Measurements from ENCODE around the gene KCNK4. TPM values are rescaled to one million over a fixed set of nuclear protein-coding genes. Genes with fewer than 3 reads are reported as not detected.
A peak's percentile ranks its signal among the peaks of the same experiment; 100 is the strongest.
"Not testable (repeated sequence)": the region's sequence is repeated elsewhere in the genome, so short reads cannot be mapped to it uniquely, and the experiment has no call there.

KCNK4 gene
- total RNA-seq, 2 donors from 2014 or later, result not detected

DNA sequence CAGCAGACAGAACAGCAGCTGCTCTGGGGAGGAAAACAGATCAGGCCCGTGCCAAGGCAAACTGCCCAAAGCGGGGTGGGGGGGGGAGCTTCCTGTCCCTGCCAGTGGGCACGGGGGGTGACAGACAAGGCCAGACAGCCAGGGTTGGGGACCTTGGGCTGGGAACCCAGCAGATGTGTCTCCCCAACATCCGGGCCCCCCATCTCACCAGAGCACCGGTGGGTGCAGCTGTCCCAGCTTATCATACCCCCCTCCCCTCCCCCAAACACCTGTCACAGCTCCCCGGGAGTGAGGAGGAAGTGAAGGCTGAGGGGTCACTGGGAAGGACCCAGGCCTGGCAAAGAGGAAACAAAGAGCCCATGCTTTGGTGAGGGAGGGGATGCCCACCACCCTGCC is 45.7 kb upstream of the KCNK4 start:
- intact Hi-C loops (cut with DNase I), result no loop called here
- no peaks in the 10 kb centered on the region for H3K27me3 ChIP-seq
- DNase-seq, result no peak
- H3K4me1 ChIP-seq, result peaks cover 5% of the 10 kb centered on the region
- peak overlapping the region; percentile 71 for H3K27ac ChIP-seq
- no peaks in the 10 kb centered on the region for H3K9me3 ChIP-seq
- TF ChIP-seq, protein P1, sequence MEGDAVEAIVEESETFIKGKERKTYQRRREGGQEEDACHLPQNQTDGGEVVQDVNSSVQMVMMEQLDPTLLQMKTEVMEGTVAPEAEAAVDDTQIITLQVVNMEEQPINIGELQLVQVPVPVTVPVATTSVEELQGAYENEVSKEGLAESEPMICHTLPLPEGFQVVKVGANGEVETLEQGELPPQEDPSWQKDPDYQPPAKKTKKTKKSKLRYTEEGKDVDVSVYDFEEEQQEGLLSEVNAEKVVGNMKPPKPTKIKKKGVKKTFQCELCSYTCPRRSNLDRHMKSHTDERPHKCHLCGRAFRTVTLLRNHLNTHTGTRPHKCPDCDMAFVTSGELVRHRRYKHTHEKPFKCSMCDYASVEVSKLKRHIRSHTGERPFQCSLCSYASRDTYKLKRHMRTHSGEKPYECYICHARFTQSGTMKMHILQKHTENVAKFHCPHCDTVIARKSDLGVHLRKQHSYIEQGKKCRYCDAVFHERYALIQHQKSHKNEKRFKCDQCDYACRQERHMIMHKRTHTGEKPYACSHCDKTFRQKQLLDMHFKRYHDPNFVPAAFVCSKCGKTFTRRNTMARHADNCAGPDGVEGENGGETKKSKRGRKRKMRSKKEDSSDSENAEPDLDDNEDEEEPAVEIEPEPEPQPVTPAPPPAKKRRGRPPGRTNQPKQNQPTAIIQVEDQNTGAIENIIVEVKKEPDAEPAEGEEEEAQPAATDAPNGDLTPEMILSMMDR (IDR thresholded peaks at IDR 0.05), result no peak
- peak overlapping the region; percentile 92 to 100 for H3K9ac ChIP-seq (ENCODE audit: low read depth in 2 of 2, low read length in 2 of 2)
- H3K36me3 ChIP-seq, result no peaks in the 10 kb centered on the region
- peak overlapping the region; percentile 68 for H3K4me3 ChIP-seq

DNA sequence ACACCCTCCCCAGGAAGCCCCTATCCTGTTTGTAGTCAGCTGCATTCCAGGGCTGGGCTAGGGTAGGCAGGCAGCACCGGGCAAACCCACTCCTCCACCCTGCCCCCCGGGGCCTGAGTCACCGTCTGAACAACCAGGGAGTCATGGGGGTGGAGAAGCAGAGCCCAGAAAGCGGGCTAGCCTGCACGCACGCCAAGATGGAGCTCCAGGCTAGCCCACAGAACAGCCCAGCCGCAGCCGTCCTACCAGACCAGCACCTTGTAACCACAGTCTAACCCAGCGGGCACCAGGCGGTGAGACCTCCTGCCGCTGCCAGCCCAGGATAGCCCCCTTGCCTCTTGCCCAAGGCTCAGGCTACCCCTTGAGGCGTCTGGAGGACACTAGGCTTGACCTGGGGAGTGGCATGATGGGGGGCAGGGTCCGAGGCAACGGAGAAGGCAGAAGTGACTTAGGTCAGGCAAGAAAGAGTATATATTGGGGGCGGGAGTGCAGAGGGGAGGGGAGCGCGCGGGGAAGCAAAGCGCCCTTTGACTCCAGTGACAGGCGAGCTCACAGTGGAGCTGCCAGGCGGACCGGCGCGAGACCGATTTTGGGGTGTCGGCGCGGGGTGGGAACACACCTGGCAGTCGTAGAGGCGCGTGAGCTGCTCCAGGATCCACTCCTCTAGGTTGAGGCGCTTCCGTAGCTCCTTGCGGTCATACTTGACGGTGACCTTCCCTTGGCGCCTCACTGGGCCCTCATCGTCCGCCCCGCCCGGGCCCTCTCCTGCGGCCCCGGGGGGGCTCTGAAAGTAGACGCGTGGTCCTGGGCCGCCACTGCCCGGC is 45.1 kb upstream of the KCNK4 start:
- H3K27ac ChIP-seq, result peak overlapping the region; percentile 71
- intact Hi-C loops (cut with DNase I), result no loop called here
- no peaks in the 10 kb centered on the region for H3K36me3 ChIP-seq
- H3K4me3 ChIP-seq, result peak overlapping the region; percentile 68
- H3K9ac ChIP-seq (ENCODE audit: low read depth in 2 of 2, low read length in 2 of 2), result peak overlapping the region; percentile 92 to 100
- no peaks in the 10 kb centered on the region for H3K9me3 ChIP-seq
- H3K27me3 ChIP-seq, result no peaks in the 10 kb centered on the region
- DNase-seq, result peak; percentile 77
- H3K4me1 ChIP-seq, result peaks cover 4% of the 10 kb centered on the region
- TF ChIP-seq, protein P1 (IDR thresholded peaks at IDR 0.05), result no peak

DNA sequence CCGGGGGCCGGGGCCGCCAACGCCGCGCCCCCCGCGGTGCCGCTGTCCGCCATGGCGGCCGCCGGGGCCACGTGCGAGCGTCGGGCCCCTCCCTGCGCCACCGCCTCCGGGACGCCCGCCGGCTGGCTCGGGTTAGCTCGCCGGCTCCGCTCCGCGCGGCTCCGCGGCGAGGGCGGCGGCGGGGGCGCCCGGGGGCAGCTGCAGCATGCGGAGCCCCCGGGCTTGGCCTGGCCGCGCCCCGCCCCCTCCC is 44.6 kb upstream of the KCNK4 start:
- intact Hi-C loops (cut with DNase I), result not testable (repeated sequence)

DNA sequence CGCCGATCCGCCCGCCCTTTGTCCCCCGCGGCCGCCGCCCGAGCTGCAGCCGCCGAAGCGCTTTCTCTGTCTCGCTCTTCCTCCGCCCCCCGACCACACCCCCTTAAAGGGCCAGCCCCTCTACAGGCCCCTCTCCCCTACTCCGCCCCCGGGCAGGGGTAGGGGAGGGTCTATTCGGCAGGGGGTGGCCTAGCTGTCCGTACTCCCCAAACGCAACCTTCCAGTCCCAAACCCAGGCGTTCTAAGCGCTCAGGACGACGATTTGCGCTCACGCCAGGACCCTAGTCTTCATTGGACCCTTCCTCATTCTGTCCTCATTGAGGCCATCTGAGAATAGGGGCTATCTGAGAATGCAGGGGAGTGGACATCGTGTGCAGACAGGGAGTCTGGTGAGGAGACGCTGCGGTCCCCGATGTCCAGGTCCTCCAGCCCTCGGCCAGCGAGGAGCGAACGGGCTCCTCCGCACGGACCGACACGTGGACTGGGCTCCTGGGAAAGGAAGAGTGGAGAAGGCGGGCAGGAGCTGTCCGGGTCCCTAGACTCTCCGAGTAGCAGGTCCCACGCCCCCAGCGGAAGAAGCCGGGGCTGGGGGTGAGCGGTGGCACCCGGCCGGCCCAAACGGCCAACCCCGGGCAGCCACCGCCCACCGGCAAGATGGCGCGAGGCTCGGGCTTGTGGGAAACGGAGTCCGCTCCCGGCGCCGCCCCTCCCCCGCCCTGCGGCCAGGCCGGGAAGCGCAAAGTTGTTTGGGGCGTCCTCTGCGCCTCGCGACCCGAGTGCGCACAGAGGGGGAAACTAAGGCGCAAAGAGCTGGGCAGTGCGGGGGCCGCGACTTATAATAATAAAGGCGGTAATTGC is 44.0 kb upstream of the KCNK4 start, which contains the start of gene PPP1R14B:
Gene PPP1R14B, minus strand, starts transcription at position 73 of the 858 bp plus-strand sequence. CDS start 270 bp downstream, outside the sequence.
- Histone ChIP-seq H3K36me3 (no peaks in the 10 kb centered on the region), H3K9ac (ENCODE audit: low read depth in 2 of 2, low read length in 2 of 2) (peak within 1 kb of the TSS; percentile 92 to 100), H3K9me3 (no peaks in the 10 kb centered on the region), H3K4me1 (peaks cover 4% of the 10 kb centered on the region), H3K4me3 (peak within 1 kb of the TSS; percentile 68), H3K27me3 (no peaks in the 10 kb centered on the region), H3K27ac (peak within 1 kb of the TSS; percentile 90)
- TF ChIP-seq, protein P1 (IDR thresholded peaks at IDR 0.05), result no peak
- peak; percentile 90 for DNase-seq
- intact Hi-C loops (cut with DNase I), result no loop called here

More for the DNA sequence above, 44.6 kb upstream of the KCNK4 start:
- not testable (repeated sequence) for H3K27ac ChIP-seq, H3K36me3 ChIP-seq, H3K27me3 ChIP-seq, H3K9me3 ChIP-seq, H3K4me1 ChIP-seq, DNase-seq
- H3K9ac ChIP-seq (ENCODE audit: low read depth in 2 of 2, low read length in 2 of 2), result peak overlapping the region in 1 of 2 donors; percentile 92
- H3K4me3 ChIP-seq, result peak overlapping the region; percentile 68

DNA sequence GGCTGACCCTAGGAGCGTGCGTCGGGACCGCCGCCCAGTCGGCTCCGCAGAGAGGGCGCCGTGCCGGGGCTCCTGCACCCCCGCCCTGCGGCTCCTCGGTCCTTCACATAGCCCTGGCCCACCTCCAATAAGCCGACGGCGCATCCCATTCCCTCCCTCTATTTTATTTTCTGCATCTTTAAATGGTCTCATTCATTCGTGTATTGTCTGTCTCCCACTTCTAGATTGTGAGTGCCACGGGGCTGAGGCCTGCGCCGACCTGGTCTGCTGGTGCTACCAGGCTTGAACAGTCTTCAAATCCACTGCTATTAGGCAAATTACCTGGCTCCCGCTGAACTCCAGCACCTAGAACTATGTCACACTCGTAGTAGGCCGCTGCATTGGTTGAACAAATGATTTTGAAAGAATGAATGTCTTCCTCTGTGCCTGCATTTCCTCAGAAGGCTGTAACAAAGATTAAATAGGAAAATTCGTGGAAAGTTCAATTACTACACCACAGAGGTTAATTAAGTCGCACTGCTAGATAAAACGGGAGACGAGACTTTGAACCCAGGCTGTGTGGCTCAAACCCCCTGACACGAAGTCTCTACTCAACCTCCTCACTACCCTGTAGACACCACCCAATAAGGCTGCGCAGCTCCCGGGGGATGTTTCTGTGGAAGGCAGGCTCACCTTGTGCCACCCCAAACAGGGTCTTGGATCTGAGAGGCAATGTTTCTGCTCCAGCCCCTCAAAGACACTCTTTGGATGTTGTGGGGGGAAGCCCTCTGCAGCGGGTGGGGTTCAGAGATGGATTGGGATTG is 43.2 kb upstream of the KCNK4 start:
- H3K4me1 ChIP-seq, result peaks cover 3% of the 10 kb centered on the region
- no peaks in the 10 kb centered on the region for H3K36me3 ChIP-seq
- H3K27ac ChIP-seq, result peak overlapping the region; percentile 90
- DNase-seq, result no peak
- TF ChIP-seq, protein P1 (IDR thresholded peaks at IDR 0.05), result no peak
- peak overlapping the region; percentile 59 for H3K4me3 ChIP-seq
- no peaks in the 10 kb centered on the region for H3K27me3 ChIP-seq
- H3K9ac ChIP-seq (ENCODE audit: low read depth in 2 of 2, low read length in 2 of 2), result peak overlapping the region; percentile 60 to 91
- intact Hi-C loops (cut with DNase I), result no loop called here
- H3K9me3 ChIP-seq, result no peaks in the 10 kb centered on the region
